SK-N-SH treated with all-trans-retinoic acid at 6 μM for 48 hours (cell line): ENCODE results near the gene TSPAN33.

ENCODE experiments used
- BACH2 ChIP-seq: fragments of 250-450 bp; sonication (Bioruptor Pico); IDR thresholded peaks from 2 replicates; pipeline ENCODE4 v1.9.0; 2021; ENCODE audit warnings: mild to moderate bottlenecking, borderline replicate concordance
- SNAI2 ChIP-seq: fragments of 250-450 bp; sonication (Bioruptor Pico); IDR thresholded peaks from 2 replicates; pipeline ENCODE4 v1.5.0; 2020; ENCODE audit warnings: mild to moderate bottlenecking, moderate library complexity
- TOX ChIP-seq: fragments of 250-450 bp; sonication (Bioruptor Pico); IDR thresholded peaks from 2 replicates; pipeline ENCODE4 v1.8.0; 2021; ENCODE audit warnings: mild to moderate bottlenecking, moderate library complexity, borderline replicate concordance

DNA sequence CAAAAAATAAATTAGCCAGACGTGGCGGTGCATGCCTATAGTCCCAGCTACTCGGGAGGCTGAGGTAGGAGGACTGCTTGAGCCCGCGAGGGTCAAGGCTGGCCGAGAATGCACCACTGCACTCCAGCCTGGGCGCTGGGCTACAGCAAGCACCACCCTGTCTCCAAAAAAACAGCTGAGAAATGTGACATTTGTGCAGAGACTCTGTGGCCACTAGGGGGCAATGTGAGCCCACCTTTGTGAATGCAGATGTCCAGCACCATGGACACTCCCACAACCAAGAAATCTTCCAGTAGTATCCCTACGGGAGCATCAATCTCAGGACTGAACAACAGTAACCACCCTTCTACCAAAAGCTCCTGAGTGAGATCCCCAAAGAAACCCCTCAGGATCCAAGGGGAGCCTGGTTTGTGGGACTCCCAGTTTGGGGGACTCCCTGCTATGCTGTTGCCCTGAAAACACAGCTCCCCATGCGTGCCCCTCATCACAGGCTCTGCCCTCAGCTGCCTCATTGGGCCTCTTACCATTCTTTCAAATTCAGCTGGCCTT lies 74.1 kb downstream of the TSPAN33 start:
- TF ChIP-seq BACH2 (CRISPR knock-in tag) (no peak), TOX (CRISPR knock-in tag) (no peak), SNAI2 (CRISPR knock-in tag) (no peak)
